ENCODE data around the gene NAP1L1. TPM values are rescaled to one million over a fixed set of nuclear protein-coding genes. Genes with fewer than 3 reads are reported as not detected.

The NAP1L1 gene
- total RNA-seq, 2 experiments from 2014 or later: 646 to 654 TPM

GRCh38 chr12:76064904-76065303 is 19.6 kb downstream of the NAP1L1 start:
- Mint-ChIP-seq H3K27ac (no peak overlapping the region), H3K9me3 (peaks cover 11% of the 10 kb centered on the region), H3K27me3 (no peaks in the 10 kb centered on the region), H3K36me3 (ENCODE audit: low read depth) (peaks cover 95% of the 10 kb centered on the region), H3K4me1 (ENCODE audit: low read depth) (peaks cover 54% of the 10 kb centered on the region), H3K4me3 (no peak overlapping the region)
- intact Hi-C loops (cut with DNase I, micrococcal nuclease): no loop called here
- CTCF ChIA-PET: no interaction called here
- TF ChIP-seq CTCF (IDR thresholded peaks at IDR 0.05): no peak
- Histone ChIP-seq H3K4me3 (ENCODE audit: low read length) (no peak overlapping the region), H3K27me3 (ENCODE audit: control insufficient read depth in 1 of 2, insufficient read depth in 2 of 2, low read length in 2 of 2) (no peaks in the 10 kb centered on the region), H3K9me3 (ENCODE audit: control insufficient read depth in 1 of 2, insufficient read depth in 1 of 2, low read length in 2 of 2) (peaks cover 0 to 12% of the 10 kb centered on the region in 2 experiments), H3K4me1 (ENCODE audit: insufficient read depth, low read length) (no peaks in the 10 kb centered on the region), H3K36me3 (ENCODE audit: insufficient read depth, low read length) (peaks cover 83% of the 10 kb centered on the region), H3K27ac (ENCODE audit: low read depth in 1 of 2, low read length in 2 of 2) (no peak overlapping the region)
- ATAC-seq (ENCODE audit: poor library complexity) (no peak), DNase-seq (no peak)
- POLR2A ChIA-PET: interaction anchor here (1.4 kb wide), 1 partner anchor 19 kb away, joined by 5 read pairs; the partner anchor contains the start of gene NAP1L1

- Mint-ChIP-seq H3K4me1 (ENCODE audit: low read depth) (peaks cover 23% of the 10 kb centered on the region), H3K27me3 (no peaks in the 10 kb centered on the region)
- POLR2A ChIA-PET: no interaction called here
These were observed 24.4 kb downstream of the NAP1L1 start for GRCh38 chr12:76060111-76060510.

GRCh38 chr12:76057326-76057725 is 27.2 kb downstream of the NAP1L1 start:
- H3K4me1 Mint-ChIP-seq (ENCODE audit: low read depth): peaks cover 13% of the 10 kb centered on the region
- H3K27me3 Mint-ChIP-seq: no peaks in the 10 kb centered on the region
- peaks cover 97% of the 10 kb centered on the region for H3K36me3 Mint-ChIP-seq (ENCODE audit: low read depth)
- Histone ChIP-seq H3K4me3 (ENCODE audit: low read length) (no peak overlapping the region), H3K4me1 (ENCODE audit: insufficient read depth, low read length) (no peaks in the 10 kb centered on the region), H3K27ac (ENCODE audit: low read depth in 1 of 2, low read length in 2 of 2) (no peak overlapping the region), H3K36me3 (ENCODE audit: insufficient read depth, low read length) (peaks cover 88% of the 10 kb centered on the region), H3K27me3 (ENCODE audit: control insufficient read depth in 1 of 2, insufficient read depth in 2 of 2, low read length in 2 of 2) (no peaks in the 10 kb centered on the region), H3K9me3 (ENCODE audit: control insufficient read depth in 1 of 2, insufficient read depth in 1 of 2, low read length in 2 of 2) (no peaks in the 10 kb centered on the region)
- ATAC-seq (ENCODE audit: poor library complexity) (no peak), DNase-seq (no peak)
- ChIA-PET CTCF (no interaction called here), POLR2A (no interaction called here)
- no peak for TF ChIP-seq CTCF (IDR thresholded peaks at IDR 0.05)
- peak overlapping the region; percentile 24 for H3K27ac Mint-ChIP-seq
- no peaks in the 10 kb centered on the region for H3K9me3 Mint-ChIP-seq
- intact Hi-C loops (cut with DNase I, micrococcal nuclease): loop anchor here in 1 of 2 experiments (10.0 kb wide), 1 partner anchor 397 kb away; no protein-coding TSS in a partner anchor
- no peak overlapping the region for H3K4me3 Mint-ChIP-seq

More at GRCh38 chr12:76060111-76060510, 24.4 kb downstream of the NAP1L1 start:
- Mint-ChIP-seq H3K9me3 (peaks cover 5% of the 10 kb centered on the region), H3K36me3 (ENCODE audit: low read depth) (peaks cover 97% of the 10 kb centered on the region), H3K4me3 (no peak overlapping the region), H3K27ac (no peak overlapping the region)
- Histone ChIP-seq H3K4me3 (ENCODE audit: low read length) (no peak overlapping the region), H3K27me3 (ENCODE audit: control insufficient read depth in 1 of 2, insufficient read depth in 2 of 2, low read length in 2 of 2) (no peaks in the 10 kb centered on the region), H3K4me1 (ENCODE audit: insufficient read depth, low read length) (no peaks in the 10 kb centered on the region), H3K36me3 (ENCODE audit: insufficient read depth, low read length) (peaks cover 83% of the 10 kb centered on the region), H3K27ac (ENCODE audit: low read depth in 1 of 2, low read length in 2 of 2) (no peak overlapping the region), H3K9me3 (ENCODE audit: control insufficient read depth in 1 of 2, insufficient read depth in 1 of 2, low read length in 2 of 2) (peaks cover 0 to 5% of the 10 kb centered on the region in 2 experiments)
- ATAC-seq (ENCODE audit: poor library complexity): no peak
- intact Hi-C loops (cut with DNase I, micrococcal nuclease): no loop called here
- DNase-seq: no peak
- CTCF ChIA-PET: no interaction called here
- TF ChIP-seq CTCF (IDR thresholded peaks at IDR 0.05): no peak

Measured in CD4-positive, alpha-beta T cell (primary cell).